ENCODE measurements around the gene ZNHIT3. TPM values are rescaled to one million over a fixed set of nuclear protein-coding genes. Genes with fewer than 3 reads are reported as not detected.

ZNHIT3 gene
- total and polyA plus RNA-seq, 2 of the 13 experiments (the other 11 are each of a cell fraction or from before 2014, with no cell fraction given), result 66.6 to 77.4 TPM

DNA sequence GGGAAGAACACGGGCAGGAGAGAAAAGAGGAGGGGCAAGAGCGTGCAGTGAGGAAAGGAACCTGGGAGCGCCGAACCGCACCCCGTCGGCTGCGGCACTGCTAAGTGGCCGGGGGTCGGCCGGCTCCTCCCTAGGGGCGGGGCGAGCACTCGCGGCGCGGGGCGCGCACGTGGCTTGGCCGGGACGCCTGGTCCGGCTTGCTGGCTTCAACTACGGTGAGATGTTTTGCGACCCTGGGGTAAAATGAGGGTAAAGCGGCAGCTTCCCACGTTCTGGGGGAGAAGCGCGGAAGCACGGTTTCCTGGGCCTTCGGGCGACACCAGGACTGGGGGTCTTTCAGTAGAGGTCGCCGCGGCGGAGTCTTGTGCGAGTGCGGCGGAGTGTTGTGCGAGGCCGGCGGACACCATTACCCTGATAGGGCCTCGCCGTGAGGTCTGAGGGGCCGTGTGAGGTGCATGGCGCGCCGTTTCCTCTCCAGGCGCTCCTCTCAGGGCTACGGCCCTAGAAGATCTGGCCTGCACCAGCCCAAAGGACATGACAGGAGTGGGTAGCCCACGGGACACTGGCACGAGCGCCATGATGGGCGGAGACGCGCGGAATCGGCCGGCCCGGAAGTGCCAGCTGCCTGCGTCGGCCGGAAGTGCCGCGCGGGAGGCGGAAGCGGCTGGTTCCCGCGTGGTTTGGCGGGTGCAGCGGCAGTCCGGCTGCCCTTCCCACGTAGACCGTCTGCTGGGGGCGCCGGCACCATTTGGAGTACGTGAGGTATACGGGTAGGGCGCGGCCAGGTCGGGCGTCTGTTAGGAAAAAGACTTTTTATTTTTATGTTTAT lies 48.6 kb downstream of the ZNHIT3 start, which contains the start of the genes MYO19 and PIGW (continued):
- TF ChIP-seq NR0B2 (CRISPR knock-in tag; IDR thresholded peaks at IDR 0.05) (peak; percentile 84; the same call in 1 of the 2 replicates), ZFP36 (IDR thresholded peaks at IDR 0.05; ENCODE audit: borderline replicate concordance, low read depth, low read length, partially characterized antibody) (no peak), ZNF138 (CRISPR knock-in tag; IDR thresholded peaks at IDR 0.05; ENCODE audit: low read depth) (peak; percentile 89; the same call in 1 of the 2 replicates), ZBTB20 (CRISPR knock-in tag; IDR thresholded peaks at IDR 0.05; ENCODE audit: borderline replicate concordance, low read depth) (0 out of 2 replicates have a peak, but pooled peaks have one; percentile 17), ZNF749 (CRISPR knock-in tag; IDR thresholded peaks at IDR 0.05; ENCODE audit: borderline replicate concordance) (0 out of 2 replicates have a peak, but pooled peaks have one; percentile 61), MATR3 (CRISPR knock-in tag; IDR thresholded peaks at IDR 0.05) (no peak), ZFP36L2 (CRISPR knock-in tag; IDR thresholded peaks at IDR 0.05) (no peak; the same call in 1 of the 2 replicates), NFIC (IDR thresholded peaks at IDR 0.05; ENCODE audit: low read length) (0 out of 2 replicates have a peak, but pooled peaks have one; percentile 36), NR1H2 (CRISPR knock-in tag; IDR thresholded peaks at IDR 0.05; ENCODE audit: borderline replicate concordance, low read depth) (no peak), ZNF607 (CRISPR knock-in tag; IDR thresholded peaks at IDR 0.05; ENCODE audit: borderline replicate concordance) (peak; percentile 87), ZNF781 (CRISPR knock-in tag; IDR thresholded peaks at IDR 0.05; ENCODE audit: borderline replicate concordance, not compliant biosample characterization) (peak; percentile 45), TEAD2 (CRISPR knock-in tag; IDR thresholded peaks at IDR 0.05) (0 out of 2 replicates have a peak, but pooled peaks have one; percentile 10), ZNF879 (CRISPR knock-in tag; IDR thresholded peaks at IDR 0.05) (peak; percentile 77; the same call in 1 of the 2 replicates), MXD1 (CRISPR knock-in tag; IDR thresholded peaks at IDR 0.05) (peak; percentile 95; the same call in 1 of the 2 replicates), PAX8 (CRISPR knock-in tag; IDR thresholded peaks at IDR 0.05; ENCODE audit: borderline replicate concordance) (0 out of 2 replicates have a peak, but pooled peaks have one; percentile 49)
- TF ChIP-seq, protein P1, sequence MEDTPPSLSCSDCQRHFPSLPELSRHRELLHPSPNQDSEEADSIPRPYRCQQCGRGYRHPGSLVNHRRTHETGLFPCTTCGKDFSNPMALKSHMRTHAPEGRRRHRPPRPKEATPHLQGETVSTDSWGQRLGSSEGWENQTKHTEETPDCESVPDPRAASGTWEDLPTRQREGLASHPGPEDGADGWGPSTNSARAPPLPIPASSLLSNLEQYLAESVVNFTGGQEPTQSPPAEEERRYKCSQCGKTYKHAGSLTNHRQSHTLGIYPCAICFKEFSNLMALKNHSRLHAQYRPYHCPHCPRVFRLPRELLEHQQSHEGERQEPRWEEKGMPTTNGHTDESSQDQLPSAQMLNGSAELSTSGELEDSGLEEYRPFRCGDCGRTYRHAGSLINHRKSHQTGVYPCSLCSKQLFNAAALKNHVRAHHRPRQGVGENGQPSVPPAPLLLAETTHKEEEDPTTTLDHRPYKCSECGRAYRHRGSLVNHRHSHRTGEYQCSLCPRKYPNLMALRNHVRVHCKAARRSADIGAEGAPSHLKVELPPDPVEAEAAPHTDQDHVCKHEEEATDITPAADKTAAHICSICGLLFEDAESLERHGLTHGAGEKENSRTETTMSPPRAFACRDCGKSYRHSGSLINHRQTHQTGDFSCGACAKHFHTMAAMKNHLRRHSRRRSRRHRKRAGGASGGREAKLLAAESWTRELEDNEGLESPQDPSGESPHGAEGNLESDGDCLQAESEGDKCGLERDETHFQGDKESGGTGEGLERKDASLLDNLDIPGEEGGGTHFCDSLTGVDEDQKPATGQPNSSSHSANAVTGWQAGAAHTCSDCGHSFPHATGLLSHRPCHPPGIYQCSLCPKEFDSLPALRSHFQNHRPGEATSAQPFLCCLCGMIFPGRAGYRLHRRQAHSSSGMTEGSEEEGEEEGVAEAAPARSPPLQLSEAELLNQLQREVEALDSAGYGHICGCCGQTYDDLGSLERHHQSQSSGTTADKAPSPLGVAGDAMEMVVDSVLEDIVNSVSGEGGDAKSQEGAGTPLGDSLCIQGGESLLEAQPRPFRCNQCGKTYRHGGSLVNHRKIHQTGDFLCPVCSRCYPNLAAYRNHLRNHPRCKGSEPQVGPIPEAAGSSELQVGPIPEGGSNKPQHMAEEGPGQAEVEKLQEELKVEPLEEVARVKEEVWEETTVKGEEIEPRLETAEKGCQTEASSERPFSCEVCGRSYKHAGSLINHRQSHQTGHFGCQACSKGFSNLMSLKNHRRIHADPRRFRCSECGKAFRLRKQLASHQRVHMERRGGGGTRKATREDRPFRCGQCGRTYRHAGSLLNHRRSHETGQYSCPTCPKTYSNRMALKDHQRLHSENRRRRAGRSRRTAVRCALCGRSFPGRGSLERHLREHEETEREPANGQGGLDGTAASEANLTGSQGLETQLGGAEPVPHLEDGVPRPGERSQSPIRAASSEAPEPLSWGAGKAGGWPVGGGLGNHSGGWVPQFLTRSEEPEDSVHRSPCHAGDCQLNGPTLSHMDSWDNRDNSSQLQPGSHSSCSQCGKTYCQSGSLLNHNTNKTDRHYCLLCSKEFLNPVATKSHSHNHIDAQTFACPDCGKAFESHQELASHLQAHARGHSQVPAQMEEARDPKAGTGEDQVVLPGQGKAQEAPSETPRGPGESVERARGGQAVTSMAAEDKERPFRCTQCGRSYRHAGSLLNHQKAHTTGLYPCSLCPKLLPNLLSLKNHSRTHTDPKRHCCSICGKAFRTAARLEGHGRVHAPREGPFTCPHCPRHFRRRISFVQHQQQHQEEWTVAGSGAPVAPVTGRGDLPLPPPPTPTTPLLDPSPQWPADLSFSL (CRISPR knock-in tag; IDR thresholded peaks at IDR 0.05), result no peak
- TF ChIP-seq, protein P2, sequence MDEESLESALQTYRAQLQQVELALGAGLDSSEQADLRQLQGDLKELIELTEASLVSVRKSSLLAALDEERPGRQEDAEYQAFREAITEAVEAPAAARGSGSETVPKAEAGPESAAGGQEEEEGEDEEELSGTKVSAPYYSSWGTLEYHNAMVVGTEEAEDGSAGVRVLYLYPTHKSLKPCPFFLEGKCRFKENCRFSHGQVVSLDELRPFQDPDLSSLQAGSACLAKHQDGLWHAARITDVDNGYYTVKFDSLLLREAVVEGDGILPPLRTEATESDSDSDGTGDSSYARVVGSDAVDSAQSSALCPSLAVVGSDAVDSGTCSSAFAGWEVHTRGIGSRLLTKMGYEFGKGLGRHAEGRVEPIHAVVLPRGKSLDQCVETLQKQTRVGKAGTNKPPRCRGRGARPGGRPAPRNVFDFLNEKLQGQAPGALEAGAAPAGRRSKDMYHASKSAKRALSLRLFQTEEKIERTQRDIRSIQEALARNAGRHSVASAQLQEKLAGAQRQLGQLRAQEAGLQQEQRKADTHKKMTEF (CRISPR knock-in tag; IDR thresholded peaks at IDR 0.05), result peak; percentile 87; the same call in 1 of the 2 replicates
